PC-3 (cell line): Measurements from ENCODE around the gene KRT86.

Source experiments
- EZH2phosphoT487 ChIP-seq: fragments of 300-600 bp; sonication (generic); IDR thresholded peaks from 2 replicates; pipeline ENCODE4 v1.6.1; 2018; ENCODE audit warnings: mild to moderate bottlenecking, antibody characterized with exemption, low read length, borderline replicate concordance
- TF ChIP-seq, protein P1 (sequence below): fragments of 300-600 bp; sonication (generic); conservative IDR thresholded peaks from 2 replicates; pipeline ENCODE4 v1.5.1; 2017; ENCODE audit warnings: antibody characterized with exemption, low read depth, mild to moderate bottlenecking, low read length

DNA sequence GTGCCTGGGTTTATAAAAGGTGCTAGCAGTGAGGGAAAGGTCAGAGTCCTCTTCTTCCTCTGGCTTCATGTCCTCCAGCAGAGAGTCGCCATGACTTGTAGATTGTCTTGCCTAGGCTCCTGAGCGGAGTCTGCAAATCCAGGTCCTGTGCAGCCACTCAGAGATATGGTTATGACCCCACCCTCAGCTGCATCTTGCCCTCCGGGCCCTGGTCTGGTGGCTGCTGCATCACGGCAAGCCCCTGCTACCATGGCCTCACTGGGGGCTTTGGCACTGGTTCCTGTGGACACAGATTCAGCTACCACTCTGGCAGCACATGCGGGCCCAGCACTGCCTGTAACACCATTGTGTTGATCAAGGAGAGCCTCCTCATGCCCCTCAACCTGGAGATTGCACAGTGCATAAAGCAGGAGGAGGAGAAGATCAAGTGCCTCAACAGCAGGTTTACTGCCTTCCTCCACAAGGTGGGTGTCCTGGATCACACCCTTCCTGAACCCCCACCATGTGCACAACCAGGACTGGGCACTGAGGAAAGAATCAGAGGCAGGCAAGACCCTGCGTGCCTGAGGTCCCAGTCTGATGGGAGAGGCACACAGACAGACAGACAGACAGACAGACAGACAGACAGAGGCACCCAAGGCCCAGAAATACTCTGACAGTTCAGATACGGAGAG lies 10.5 kb upstream of the KRT86 start:
- TF ChIP-seq EZH2phosphoT487: no peak
- TF ChIP-seq, protein P1, sequence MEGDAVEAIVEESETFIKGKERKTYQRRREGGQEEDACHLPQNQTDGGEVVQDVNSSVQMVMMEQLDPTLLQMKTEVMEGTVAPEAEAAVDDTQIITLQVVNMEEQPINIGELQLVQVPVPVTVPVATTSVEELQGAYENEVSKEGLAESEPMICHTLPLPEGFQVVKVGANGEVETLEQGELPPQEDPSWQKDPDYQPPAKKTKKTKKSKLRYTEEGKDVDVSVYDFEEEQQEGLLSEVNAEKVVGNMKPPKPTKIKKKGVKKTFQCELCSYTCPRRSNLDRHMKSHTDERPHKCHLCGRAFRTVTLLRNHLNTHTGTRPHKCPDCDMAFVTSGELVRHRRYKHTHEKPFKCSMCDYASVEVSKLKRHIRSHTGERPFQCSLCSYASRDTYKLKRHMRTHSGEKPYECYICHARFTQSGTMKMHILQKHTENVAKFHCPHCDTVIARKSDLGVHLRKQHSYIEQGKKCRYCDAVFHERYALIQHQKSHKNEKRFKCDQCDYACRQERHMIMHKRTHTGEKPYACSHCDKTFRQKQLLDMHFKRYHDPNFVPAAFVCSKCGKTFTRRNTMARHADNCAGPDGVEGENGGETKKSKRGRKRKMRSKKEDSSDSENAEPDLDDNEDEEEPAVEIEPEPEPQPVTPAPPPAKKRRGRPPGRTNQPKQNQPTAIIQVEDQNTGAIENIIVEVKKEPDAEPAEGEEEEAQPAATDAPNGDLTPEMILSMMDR: no peak
